Heart left ventricle (tissue), 16 donors: ENCODE measurements around the gene IPO9. TPM values are rescaled to one million over a fixed set of nuclear protein-coding genes. Genes with fewer than 3 reads are reported as not detected.
"Not testable (repeated sequence)": the region's sequence is repeated elsewhere in the genome, so short reads cannot be mapped to it uniquely, and the experiment has no call there.

ENCODE experiments used
- ATAC-seq, 4 donors: fragments of 200-7000 bp; cut with Tn5 transposase; one replicate each; pipeline ENCODE4 v1.9.1; 2020 to 2022; ENCODE audit warnings: moderate library complexity in 4 of 4, mild to moderate bottlenecking in 3 of 4, moderate number of reproducible peaks in 1 of 4
- DNase-seq, 5 donors: peaks; one replicate each; pipeline ENCODE4 v3.0.0-alpha.2; 2020
- H3K27ac ChIP-seq, 12 donors: fragments of 200-600 bp; sonication (generic) in 4 of 12; one replicate each; pipeline versions ENCODE4 v1.5.0 to v1.8.0; 2016 to 2022; ENCODE audit warnings: mild to moderate bottlenecking in 2 of 12
- H3K27me3 ChIP-seq, 9 donors: fragments of 200-600 bp; sonication (generic) in 2 of 9; one replicate each; pipeline versions ENCODE4 v1.5.1 to v1.8.0; 2016 to 2022; ENCODE audit warnings: mild to moderate bottlenecking in 3 of 9
- H3K36me3 ChIP-seq, 9 donors: fragments of 200-600 bp; sonication (generic) in 2 of 9; one replicate each; pipeline versions ENCODE4 v1.5.0 to v1.8.0; 2018 to 2022; ENCODE audit warnings: mild to moderate bottlenecking in 2 of 9
- H3K4me1 ChIP-seq, 12 donors: fragments of 200-600 bp; sonication (generic) in 4 of 12; one replicate each; pipeline versions ENCODE4 v1.5.0 to v1.8.0; 2016 to 2022; ENCODE audit warnings: mild to moderate bottlenecking in 3 of 12
- H3K4me3 ChIP-seq, 12 donors: fragments of 200-600 bp; sonication (generic) in 4 of 12; one replicate each; pipeline versions ENCODE4 v1.5.0 to v1.8.0; 2017 to 2022; ENCODE audit warnings: mild to moderate bottlenecking in 9 of 12, moderate library complexity in 4 of 12
- H3K9me3 ChIP-seq, 12 donors: fragments of 200-600 bp; sonication (generic) in 4 of 12; one replicate each; pipeline versions ENCODE4 v1.5.0 to v1.8.0; 2016 to 2022; ENCODE audit warnings: mild to moderate bottlenecking in 1 of 12
- POLR2A ChIP-seq, 2 donors: fragments of 450-650 bp; IDR thresholded peaks; one replicate each; pipeline ENCODE4 v1.6.1; 2017; ENCODE audit warnings: antibody characterized with exemption in 2 of 2, mild to moderate bottlenecking in 2 of 2, moderate library complexity in 2 of 2
- WGBS, 4 donors: extraction: QIAGEN DNeasy Blood & Tissue Kit in 2 of 4; methylation state at CpG; one replicate each; pipeline versions ENCODE4 v1.1.5 to v1.1.7; 2013 to 2018; 5-methylcytosine and 5-hydroxymethylcytosine counted together
- intact Hi-C, 10 donors: fragments of 100-400 bp; cut with DNase I; formaldehyde crosslinking; loops; one replicate each; pipeline versions ENCODE4 v1.11.1 to v1.14.2; 2022
- polyA plus RNA-seq, 2 donors: library from polyadenylated mRNA; stranded (reverse); fragments of 200-250 nt; gene quantifications; one replicate each; pipeline ENCODE4 v1.2.3, GENCODE V29; 2013
- total RNA-seq, 9 donors: library from RNA; depleted of rRNA in 2 of 9; stranded (reverse); fragments of >200 nt in 2 of 9; fragmentation: NEBNext Ultra II Directional in 3 of 9; extraction: Animal tissue kit (Norgen Biotek cat#: 25700) in 3 of 9; gene quantifications; one replicate each; pipeline versions ENCODE4 v1.1.0 to v1.2.4, GENCODE V29; 2016 to 2023
- TF ChIP-seq, protein P1 (sequence below), 12 donors: fragments of 200-600 bp; sonication (generic) in 4 of 12; IDR thresholded peaks; one replicate each; pipeline versions ENCODE4 v1.5.0 to v1.8.0; 2018 to 2022; ENCODE audit warnings: antibody characterized with exemption in 12 of 12, mild to moderate bottlenecking in 5 of 12
- donor health status: ischemic (EF 13 %, LVEDD 7.1; RV severe dilation, severe dysfunction).
- donor health status: healthy with polysubstance abuse.
- donor health status: DM: no; HTN: yes; CAD: no.
- donor health status: DM: no; HTN: no; CAD: no.
- donor health status: ischemic (EF 25% LVEDD 6.9; RV normal size, moderate dysfunction).
- donor health status: ischemic (EF 25% LVEDD 5.7; RV mildly dilated, moderate dysfunction).
- donor health status: healthy.
- donor health status: DM: yes; HTN: yes; CAD: no.
- donor health status: ischemic (EF 35%, LVEDD 5.7; RV mildly dilated, moderate dysfunction).
- donor health status: nonischemic (EF 11% LVEDD 7.7; RV severe dilation, severe dysfunction).
- donor health status: DM: yes; HTN: yes; CAD: no.
- donor health status: PGD.
- donor health status: ischemic (EF 29% LVEDD 5.4; RV normal size, mild dysfunction).
- donor health status: nonischemic (EF 23%, LVEDD 6.1; RV moderate dilation, normal function).

IPO9 gene
- total and polyA plus RNA-seq, 11 donors = 9.8 to 35.4 (median 22.9) TPM

DNA sequence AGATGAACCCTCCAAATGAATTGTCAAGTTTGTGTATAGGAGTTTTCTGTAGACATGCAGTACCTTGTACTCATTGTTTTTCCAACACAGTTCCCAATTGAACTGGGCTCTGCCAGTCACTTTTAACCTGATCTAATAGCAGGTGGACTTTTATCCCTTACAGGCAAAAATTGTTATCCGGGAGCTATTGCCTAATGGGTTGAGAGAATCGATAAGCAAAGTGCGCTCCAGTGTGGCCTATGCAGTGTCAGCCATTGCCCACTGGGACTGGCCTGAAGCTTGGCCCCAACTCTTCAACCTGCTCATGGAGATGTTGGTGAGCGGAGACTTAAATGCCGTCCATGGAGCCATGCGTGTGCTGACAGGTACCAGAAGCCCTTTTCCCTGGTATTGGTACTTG is 19.3 kb downstream of the IPO9 start:
- H3K36me3 ChIP-seq = peaks cover 0 to 56% (median 47%) of the 10 kb centered on the region in 9 donors
- 94 to 97% (median 95%) methylated on average over 6 of the region's 6 CpGs for WGBS, 4 donors
- intact Hi-C loops = no loop called here
- TF ChIP-seq, protein P1, sequence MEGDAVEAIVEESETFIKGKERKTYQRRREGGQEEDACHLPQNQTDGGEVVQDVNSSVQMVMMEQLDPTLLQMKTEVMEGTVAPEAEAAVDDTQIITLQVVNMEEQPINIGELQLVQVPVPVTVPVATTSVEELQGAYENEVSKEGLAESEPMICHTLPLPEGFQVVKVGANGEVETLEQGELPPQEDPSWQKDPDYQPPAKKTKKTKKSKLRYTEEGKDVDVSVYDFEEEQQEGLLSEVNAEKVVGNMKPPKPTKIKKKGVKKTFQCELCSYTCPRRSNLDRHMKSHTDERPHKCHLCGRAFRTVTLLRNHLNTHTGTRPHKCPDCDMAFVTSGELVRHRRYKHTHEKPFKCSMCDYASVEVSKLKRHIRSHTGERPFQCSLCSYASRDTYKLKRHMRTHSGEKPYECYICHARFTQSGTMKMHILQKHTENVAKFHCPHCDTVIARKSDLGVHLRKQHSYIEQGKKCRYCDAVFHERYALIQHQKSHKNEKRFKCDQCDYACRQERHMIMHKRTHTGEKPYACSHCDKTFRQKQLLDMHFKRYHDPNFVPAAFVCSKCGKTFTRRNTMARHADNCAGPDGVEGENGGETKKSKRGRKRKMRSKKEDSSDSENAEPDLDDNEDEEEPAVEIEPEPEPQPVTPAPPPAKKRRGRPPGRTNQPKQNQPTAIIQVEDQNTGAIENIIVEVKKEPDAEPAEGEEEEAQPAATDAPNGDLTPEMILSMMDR (IDR thresholded peaks at IDR 0.05) = no peak
- TF ChIP-seq POLR2A (IDR thresholded peaks at IDR 0.05) = no peak
- H3K4me1 ChIP-seq = peaks cover 0 to 38% (median 22%) of the 10 kb centered on the region in 12 donors
- H3K27me3 ChIP-seq = no peaks in the 10 kb centered on the region
- DNase-seq = no peak
- no peak overlapping the region for H3K4me3 ChIP-seq
- no peak for ATAC-seq
- H3K9me3 ChIP-seq = no peaks in the 10 kb centered on the region
- H3K27ac ChIP-seq = no peak overlapping the region

DNA sequence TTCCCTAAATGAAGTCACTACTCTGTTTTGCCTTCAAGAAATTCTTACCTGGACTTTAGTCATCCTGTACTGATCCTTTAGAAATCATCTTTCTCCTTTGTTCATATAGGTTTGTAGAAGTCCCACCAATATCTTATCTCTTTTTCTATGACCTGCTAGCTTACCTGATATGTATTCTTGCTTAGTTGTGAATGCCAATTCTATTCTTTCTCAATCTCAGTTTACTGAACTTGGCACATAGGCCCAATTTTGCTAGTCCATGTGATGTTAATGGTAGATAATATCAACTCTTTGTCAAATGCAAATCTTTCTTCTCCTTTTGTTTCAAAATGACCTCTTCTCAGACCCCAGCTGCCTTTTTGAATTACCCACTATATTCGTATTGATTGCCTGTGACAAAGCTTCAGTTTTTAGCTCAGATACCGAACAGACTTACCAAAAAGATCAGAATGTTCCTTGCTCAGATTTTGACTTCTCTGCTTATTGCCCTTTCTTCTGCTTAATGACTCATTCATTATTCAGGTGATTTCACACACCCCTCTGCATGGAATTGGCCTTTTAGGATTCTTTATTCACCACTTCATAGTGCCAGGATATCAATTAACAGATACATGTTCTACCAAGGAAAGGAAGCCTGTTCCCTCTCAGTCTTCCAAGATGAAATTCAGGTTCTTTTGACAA is 20.6 kb downstream of the IPO9 start:
- DNase-seq = no peak
- no peaks in the 10 kb centered on the region for H3K27me3 ChIP-seq
- intact Hi-C loops = no loop called here
- 51 to 73% (median 68%) methylated on average over 2 of the region's 2 CpGs for WGBS, 4 donors
- H3K27ac ChIP-seq = peak overlapping the region in 11 of 12 donors; percentile 16 to 65 (median 56)
- TF ChIP-seq, protein P1 (IDR thresholded peaks at IDR 0.05) = no peak
- no peaks in the 10 kb centered on the region for H3K9me3 ChIP-seq
- peaks cover 0 to 69% (median 60%) of the 10 kb centered on the region in 9 donors for H3K36me3 ChIP-seq
- peaks cover 0 to 38% (median 22%) of the 10 kb centered on the region in 12 donors for H3K4me1 ChIP-seq
- no peak overlapping the region for H3K4me3 ChIP-seq
- peak in 2 of 4 donors; percentile 12 to 14 for ATAC-seq

DNA sequence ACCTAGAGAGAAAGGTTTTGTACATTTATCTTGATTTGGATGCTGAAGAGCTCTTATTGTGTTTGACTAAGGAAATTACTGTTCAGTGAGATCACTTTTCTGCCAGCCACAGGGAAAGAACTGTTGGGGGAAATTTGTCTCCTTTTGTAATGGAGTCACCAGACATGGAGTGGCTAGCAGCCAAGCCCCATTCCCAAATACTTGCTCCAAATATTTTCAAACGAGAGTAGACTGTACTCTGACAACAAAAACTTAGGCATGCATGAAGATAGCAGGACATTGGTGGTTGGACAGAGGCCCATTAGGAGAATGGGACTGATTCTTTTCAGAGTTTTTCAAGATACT is 21.1 kb downstream of the IPO9 start:
- peaks cover 0 to 74% (median 65%) of the 10 kb centered on the region in 9 donors for H3K36me3 ChIP-seq
- ATAC-seq (peak; percentile 50 to 78 (median 58)), DNase-seq (peak in 4 of 5 donors; percentile 41 to 48 (median 44))
- H3K9me3 ChIP-seq = no peaks in the 10 kb centered on the region
- peak overlapping the region in 11 of 12 donors; percentile 16 to 65 (median 56) for H3K27ac ChIP-seq
- peaks cover 0 to 38% (median 22%) of the 10 kb centered on the region in 12 donors for H3K4me1 ChIP-seq
- no peak for TF ChIP-seq POLR2A (IDR thresholded peaks at IDR 0.05)
- TF ChIP-seq, protein P1 (IDR thresholded peaks at IDR 0.05) = no peak
- 0 to 12% (median 5%) methylated on average over 1 of the region's 1 CpG for WGBS, 4 donors
- intact Hi-C loops = no loop called here
- no peak overlapping the region for H3K4me3 ChIP-seq
- H3K27me3 ChIP-seq = no peaks in the 10 kb centered on the region

DNA sequence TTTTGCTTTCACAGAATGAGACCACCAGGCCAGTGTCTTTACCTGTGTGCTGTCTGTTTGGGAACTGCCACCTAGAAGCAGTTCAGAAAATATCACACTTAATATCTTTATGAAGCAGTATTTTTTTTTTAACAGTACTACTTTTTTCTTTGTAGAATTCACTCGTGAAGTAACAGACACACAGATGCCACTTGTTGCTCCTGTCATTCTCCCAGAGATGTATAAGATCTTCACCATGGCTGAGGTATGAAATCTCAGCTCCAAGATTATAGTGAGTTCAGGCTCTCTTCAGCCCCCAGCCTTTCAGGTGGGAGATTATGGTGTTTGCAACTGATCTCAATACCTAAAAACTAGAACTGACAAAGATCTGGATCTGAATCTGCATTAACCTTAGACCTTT is 23.0 kb downstream of the IPO9 start:
- Histone ChIP-seq H3K4me3 (no peak overlapping the region), H3K36me3 (peaks cover 0 to 93% (median 85%) of the 10 kb centered on the region in 9 donors), H3K27ac (no peak overlapping the region), H3K27me3 (no peaks in the 10 kb centered on the region), H3K4me1 (peaks cover 0 to 36% (median 21%) of the 10 kb centered on the region in 12 donors), H3K9me3 (no peaks in the 10 kb centered on the region)
- intact Hi-C loops = no loop called here
- 80 to 94% (median 88%) methylated on average over 1 of the region's 1 CpG for WGBS, 4 donors
- DNase-seq (no peak), ATAC-seq (no peak)
- TF ChIP-seq, protein P1 (IDR thresholded peaks at IDR 0.05) = no peak
- TF ChIP-seq POLR2A (IDR thresholded peaks at IDR 0.05) = no peak

DNA sequence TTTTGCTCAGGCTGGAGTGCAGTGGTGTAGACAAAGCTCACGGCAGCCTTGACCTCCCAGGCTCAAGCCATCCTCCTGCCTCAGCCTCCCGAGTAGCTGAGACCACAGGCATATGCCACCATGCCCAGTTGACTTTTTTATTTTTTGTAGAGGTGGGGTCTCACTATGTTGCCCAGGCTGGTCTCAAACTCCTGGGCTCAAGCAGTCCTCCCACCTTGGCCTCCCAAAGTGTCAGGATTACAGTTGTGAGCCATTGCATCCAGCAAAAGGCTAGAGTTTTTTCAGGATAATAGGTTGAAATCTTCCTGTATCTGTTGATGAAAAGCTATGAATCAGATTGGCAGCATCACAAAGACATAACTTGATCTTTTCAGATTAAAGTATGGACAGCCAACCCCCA is 27.8 kb downstream of the IPO9 start:
- H3K27me3 ChIP-seq, H3K4me1 ChIP-seq, H3K27ac ChIP-seq, H3K9me3 ChIP-seq, H3K4me3 ChIP-seq, ATAC-seq, intact Hi-C loops, DNase-seq: not testable (repeated sequence)
- peaks cover 0 to 100% (median 98%) of the 10 kb centered on the region in 9 donors for H3K36me3 ChIP-seq
- 94 to 100% (median 99%) methylated on average over 2 of the region's 2 CpGs for WGBS, 4 donors
